Activated CD4-positive, alpha-beta T cell treated with anti-CD3 and anti-CD28 coated beads, Interleukin-2, Interleukin-4, amounts not matched to agents 100 ng/mL and 50 ng/mL, durations not matched to agents 16 hours and 8 hours (primary cell): ENCODE data around the gene PTS.
"Not testable (repeated sequence)": the region's sequence is repeated elsewhere in the genome, so short reads cannot be mapped to it uniquely, and the experiment has no call there.

Source experiments
- DNase-seq: peaks from one replicate; pipeline ENCODE4 v3.0.0-alpha.2; 2020; ENCODE audit warnings: low spot score

The PTS gene

GRCh38 chr11:112226062-112226830 lies at the start of gene PTS:
TSS of gene PTS (plus strand) at chr11:112226428. CDS start at chr11:112226444, 16 bp downstream.
- DNase-seq = peak; percentile 86

DNA sequence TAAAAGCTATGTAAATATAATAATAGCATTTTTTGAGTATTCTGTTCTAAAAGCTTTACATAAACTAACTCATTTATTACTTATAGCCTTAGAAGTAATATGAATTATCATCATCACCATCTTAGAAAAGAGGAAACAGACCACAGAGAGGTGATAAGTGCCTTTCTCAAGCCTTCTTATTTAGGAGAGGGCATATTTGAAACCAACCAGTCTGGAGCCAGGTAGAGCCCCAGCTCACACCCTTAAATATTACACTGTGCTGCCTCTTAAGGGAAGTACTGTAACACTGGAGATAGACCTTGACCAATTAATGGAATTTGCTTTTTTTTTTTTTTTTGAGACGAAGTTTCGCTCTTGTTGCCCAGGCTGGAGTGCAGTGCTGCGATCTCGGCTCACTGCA lies 48.6 kb upstream of the PTS start:
- DNase-seq = no peak

GRCh38 chr11:112178428-112178827 lies 47.8 kb upstream of the PTS start:
- no peak for DNase-seq

- DNase-seq = no peak
Measured at GRCh38 chr11:112178936-112179335, 47.3 kb upstream of the PTS start.

DNA sequence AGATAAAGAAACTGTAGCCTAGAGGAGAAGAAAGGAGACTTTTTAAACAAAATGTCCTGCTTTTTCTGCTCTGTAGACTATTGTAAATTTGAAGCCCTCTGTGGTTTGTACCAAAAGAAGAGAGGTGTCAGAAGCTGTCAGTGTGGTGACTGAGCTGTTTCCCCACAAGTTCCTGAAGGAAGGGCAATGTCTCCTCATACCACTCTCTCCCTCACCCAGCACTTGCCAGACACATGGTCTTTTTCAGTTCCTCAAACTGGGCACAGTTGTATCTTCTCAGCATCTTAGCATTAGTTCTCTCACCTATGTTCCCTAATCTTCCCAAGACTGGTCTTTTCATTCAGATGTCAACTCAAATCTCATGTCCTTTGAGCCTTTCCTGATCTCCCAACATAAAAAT lies 46.6 kb upstream of the PTS start:
- no peak for DNase-seq

- no peak for DNase-seq
Measured at GRCh38 chr11:112182867-112183266, 43.4 kb upstream of the PTS start.

DNA sequence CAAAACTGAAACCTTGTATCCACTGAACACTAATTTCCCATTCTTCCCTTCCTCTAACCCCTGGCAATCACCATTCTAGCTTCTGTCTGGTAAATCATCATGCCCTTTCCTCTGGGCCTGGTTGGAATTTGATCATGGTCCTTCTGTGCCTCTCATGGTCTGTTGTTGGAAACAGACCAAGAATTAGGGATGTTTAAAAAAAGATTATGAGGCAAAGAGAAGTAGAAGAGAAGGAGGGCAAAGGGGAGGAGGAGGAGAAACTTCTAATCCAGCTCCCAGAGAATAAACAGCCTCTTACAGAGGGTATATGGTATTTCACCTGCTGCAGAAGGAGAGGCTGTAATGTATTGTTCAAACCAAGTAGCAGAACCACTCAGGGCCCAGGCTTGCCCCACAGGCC lies 40.3 kb upstream of the PTS start:
- DNase-seq = no peak

DNA sequence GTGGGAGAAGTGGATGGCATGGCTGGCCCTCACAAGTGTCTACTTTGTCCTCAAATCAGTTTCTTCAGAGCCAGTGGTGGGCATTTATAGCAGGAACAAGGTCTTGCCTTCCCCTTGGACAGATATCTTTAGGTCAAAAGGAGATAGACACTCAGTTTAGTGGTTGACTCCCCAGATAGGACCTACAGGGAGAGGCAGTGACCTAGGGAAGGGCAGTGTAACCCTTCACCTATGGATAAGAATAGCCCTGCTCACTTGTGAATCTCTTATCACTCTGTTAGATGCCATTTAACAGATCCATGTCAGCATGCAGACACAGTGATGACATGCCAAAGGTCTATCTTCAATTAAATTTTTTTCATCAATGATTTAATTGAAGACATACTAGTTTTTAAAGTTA lies 39.9 kb upstream of the PTS start:
- DNase-seq = no peak

DNA sequence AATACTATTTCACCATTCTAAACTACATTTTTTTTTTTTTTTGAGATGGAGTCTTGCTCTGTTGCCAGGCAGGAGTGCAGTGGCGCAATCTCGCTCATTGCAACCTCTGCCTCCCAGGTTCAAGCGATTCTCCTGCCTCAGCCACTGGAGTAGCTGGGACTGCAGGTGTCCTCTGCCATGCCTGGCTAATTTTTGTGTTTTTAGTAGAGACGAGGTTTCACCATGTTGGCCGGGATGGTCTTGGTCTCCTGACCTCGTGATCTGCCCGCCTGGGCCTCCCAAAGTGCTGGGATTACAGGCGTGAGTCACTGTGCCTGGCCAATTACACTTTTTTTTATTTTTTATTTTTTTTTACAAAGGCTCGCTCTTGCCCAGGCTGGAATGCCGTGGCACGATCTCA lies 31.1 kb upstream of the PTS start:
- DNase-seq = not testable (repeated sequence)

DNA sequence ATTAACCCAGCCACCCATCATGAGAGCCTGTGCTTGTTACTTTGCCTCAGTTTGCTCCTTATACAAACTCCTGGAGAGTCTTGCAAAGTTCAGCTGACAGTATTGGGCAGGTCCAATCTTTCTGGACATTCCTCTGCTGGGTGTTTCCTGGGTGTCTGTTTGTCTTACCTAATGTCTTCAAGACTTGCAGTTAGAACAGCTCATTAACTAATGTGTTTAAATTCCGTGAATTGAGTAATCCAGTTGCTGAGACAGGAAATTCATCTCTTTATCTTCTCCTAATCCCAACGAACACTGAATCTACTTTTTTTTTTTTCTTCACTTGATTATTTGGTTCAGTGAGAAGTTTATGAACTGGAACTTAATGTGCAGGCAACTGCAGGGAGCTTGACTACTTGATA lies 30.3 kb upstream of the PTS start:
- DNase-seq = no peak

- DNase-seq = no peak
Measured at GRCh38 chr11:112196519-112197087, 29.6 kb upstream of the PTS start.

DNA sequence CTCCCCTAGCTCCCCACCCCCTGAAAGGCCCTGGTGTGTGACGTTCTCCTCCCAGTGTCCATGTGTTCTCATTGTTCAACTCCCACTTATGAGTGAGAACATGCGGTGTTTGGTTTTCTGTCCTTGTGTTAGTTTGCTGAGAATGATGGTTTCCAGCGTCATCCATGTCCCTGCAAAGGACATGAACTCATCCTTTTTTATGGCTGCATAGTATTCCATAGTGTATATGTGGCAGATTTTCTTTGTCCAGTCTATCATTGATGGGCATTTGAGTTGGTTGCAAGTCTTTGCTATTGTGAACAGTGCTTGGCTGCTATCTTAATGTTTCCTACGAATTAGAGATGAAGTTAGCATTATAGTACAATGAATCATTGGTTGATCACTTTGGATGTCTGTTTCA lies 27.1 kb upstream of the PTS start:
- not testable (repeated sequence) for DNase-seq

GRCh38 chr11:112200252-112200651 lies 26.0 kb upstream of the PTS start:
- no peak for DNase-seq

GRCh38 chr11:112206071-112206470 lies 20.2 kb upstream of the PTS start:
- no peak for DNase-seq

DNA sequence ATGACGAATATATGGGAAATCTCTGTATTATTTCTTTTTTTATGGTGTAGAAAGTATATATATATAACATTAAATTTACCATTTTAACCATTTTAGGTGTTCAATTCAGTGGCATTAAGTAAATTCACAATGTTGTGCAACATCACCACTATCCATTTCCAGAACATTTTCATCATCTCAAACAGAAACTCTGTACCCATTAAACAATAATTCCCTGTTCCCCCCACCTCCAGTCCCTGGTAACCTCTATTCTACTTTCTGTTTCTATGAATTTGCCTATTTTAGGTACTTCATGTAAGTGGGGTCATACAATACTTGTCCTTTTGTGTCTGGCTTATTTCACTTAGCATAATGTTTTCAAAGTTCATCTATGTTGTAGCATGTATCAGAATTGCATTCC lies 15.3 kb upstream of the PTS start:
- no peak for DNase-seq

DNA sequence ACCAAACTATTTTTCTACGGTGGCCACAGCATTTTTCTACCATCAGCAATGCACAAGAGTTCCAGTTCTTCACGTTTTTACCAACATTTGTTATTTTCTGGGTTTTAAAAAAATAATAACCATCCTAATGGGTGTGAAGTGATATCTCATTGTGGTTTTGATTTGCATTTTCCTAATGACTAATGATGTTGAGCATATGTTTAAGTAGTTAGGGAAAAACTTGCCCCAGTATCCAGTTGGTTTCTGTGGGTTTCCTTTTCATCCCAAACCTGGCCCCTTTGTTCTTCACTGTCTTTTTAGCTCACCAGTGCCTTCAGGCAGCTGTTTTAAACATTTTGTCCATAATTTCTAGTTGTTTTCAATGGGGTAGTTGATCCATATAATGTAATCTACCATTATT lies 14.7 kb upstream of the PTS start:
- DNase-seq = peak; percentile 42

DNA sequence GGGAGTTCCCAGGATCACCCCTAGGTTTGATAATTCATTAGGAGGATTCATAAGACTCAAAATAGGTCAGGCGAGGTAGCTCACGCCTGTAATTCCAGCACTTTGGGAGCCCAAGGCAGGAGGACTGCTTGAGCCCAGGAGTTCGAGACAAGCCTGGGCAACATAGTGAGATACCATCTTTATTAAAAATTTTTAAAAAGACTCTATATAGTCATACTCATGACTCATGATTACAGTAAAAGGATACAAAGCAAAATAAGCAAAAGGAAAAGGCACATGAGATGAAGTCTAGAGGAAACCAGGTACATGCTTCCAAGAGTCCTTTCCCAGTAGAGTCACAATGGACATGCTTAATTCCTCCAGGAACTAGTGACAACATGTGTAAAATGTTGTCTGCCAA lies 13.9 kb upstream of the PTS start:
- no peak for DNase-seq

DNA sequence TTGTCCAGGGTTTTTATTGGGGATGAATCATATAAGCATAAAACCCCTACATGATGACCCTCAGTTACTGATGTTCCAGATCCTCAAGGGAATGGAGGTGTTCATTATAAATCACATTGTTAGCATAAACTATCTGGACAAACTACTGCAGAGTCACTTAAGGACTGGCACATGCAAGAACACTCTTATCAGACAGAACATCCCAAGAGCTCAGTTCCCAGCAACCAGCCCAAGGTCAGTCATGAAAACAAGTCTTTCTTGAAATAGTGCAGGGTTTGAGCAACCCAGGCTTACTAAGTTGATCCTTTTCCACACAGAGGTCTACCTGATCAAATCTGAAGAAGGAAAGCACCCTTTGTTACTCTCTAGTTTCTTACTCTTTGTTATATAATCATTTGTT lies 13.5 kb upstream of the PTS start:
- DNase-seq = no peak

DNA sequence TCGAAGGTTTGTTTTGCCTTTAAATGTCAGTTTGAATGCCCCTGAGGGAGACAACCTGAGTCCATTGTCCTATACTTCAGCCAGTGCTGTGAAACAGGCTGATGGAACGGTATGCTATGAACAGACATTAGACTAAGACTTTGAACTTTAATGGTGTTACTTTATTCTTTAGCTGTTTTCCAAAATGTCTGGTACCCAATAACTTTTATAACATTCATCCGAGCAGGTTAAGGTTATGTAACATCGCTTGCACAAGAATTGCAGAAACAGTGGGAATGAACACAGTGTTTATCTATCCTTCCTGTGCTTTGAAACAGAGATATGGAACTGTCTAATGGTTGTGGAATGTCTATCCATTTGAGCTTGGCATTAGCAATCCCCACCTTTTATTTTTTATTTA lies 12.5 kb upstream of the PTS start:
- no peak for DNase-seq

DNA sequence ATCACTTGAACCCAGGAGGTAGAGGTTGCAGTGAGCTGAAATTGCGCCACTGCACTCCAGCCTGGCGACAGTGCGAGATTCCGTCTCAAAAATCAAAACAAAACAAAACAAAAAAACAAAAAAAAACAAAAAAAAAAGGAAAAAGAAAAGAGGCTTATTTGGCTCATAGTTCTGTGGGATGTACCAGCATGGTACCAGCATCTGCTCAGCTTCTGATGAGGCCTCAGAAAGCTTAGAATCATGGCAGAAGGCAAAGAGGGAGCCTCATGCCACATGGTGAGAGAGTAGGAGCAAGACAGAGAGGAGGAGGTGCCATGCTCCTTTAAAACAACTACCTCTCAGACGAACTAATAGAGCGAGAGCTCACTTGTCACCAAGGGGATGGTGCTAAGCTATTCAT lies 10.6 kb upstream of the PTS start:
- no peak for DNase-seq

- DNase-seq = no peak
Measured at GRCh38 chr11:112216561-112217105, 9.6 kb upstream of the PTS start.

GRCh38 chr11:112219476-112220232 lies 6.6 kb upstream of the PTS start:
- peak; percentile 76 for DNase-seq

DNA sequence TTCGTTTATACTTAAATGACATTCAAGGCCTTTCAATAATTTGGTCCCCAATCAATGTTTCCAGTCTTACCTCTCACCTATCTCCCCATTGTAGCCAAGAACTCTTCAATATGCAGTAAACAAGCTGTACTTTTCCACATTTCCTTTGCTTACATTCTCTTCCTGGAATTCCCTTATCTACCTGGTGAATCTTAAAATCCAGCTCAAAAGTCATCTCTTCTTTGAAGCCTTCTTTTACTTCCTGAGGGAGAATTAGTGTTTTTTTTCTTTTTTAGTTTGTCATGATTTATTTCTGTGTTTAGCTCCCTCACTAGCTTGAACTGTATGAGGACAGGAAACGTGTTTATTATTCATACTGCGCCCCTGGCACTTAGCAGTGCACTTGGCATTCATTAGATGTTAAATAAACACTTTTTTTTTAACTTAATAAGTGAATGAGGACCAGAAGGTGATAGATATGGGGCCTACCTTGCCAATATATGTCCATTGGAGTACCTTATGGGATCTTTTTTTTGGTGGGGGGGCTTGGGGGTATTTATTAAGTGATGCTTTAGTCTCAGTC lies 4.9 kb upstream of the PTS start:
- DNase-seq = no peak
